Activated CD4-positive, alpha-beta T cell treated with anti-CD3 and anti-CD28 coated beads, Interleukin-2, amount 10 ng/mL, durations not matched to agents 24 days and 14 days (primary cell): ENCODE measurements around the gene ZNF653. TPM values are rescaled to one million over a fixed set of nuclear protein-coding genes. Genes with fewer than 3 reads are reported as not detected.
"Not testable (repeated sequence)": the region's sequence is repeated elsewhere in the genome, so short reads cannot be mapped to it uniquely, and the experiment has no call there.

Source experiments
- DNase-seq: peaks from one replicate; pipeline ENCODE4 v3.0.0; 2022
- H3K27ac Mint-ChIP-seq: one replicate; pipeline ENCODE4 v1.8.0; 2022; ENCODE audit warnings: mild to moderate bottlenecking, mixed read lengths
- H3K27me3 Mint-ChIP-seq: one replicate; pipeline ENCODE4 v1.8.0; 2022; ENCODE audit warnings: mixed read lengths
- H3K36me3 Mint-ChIP-seq: one replicate; pipeline ENCODE4 v1.8.0; 2022; ENCODE audit warnings: low read depth, mild to moderate bottlenecking, mixed read lengths
- H3K4me1 Mint-ChIP-seq: one replicate; pipeline ENCODE4 v1.8.0; 2021; ENCODE audit warnings: mixed read lengths
- H3K4me3 Mint-ChIP-seq: one replicate; pipeline ENCODE4 v1.8.0; 2022; ENCODE audit warnings: mild to moderate bottlenecking, moderate library complexity, mixed read lengths
- H3K9me3 Mint-ChIP-seq: one replicate; pipeline ENCODE4 v1.8.0; 2021; ENCODE audit warnings: mixed read lengths
- intact Hi-C: fragments of 100-400 bp; cut with micrococcal nuclease; formaldehyde crosslinking; loops from one replicate; pipeline ENCODE4 v1.15.1; 2023
- total RNA-seq: library from RNA; stranded (reverse); gene quantifications from 2 replicates; pipeline ENCODE4 v1.2.3, GENCODE V29; 2022

ZNF653 gene
- total RNA-seq, 1 donor from 2014 or later: 21.6 TPM

GRCh38 chr19:11463391-11463790 lies 42.2 kb downstream of the ZNF653 start:
- Mint-ChIP-seq H3K27me3 (peaks cover 3% of the 10 kb centered on the region), H3K9me3 (no peaks in the 10 kb centered on the region), H3K4me3 (no peak overlapping the region), H3K36me3 (no peaks in the 10 kb centered on the region), H3K4me1 (no peaks in the 10 kb centered on the region), H3K27ac (no peak overlapping the region)
- intact Hi-C loops: no loop called here
- no peak for DNase-seq

- no peak overlapping the region for H3K27ac Mint-ChIP-seq
- no peaks in the 10 kb centered on the region for H3K4me1 Mint-ChIP-seq
Measured at GRCh38 chr19:11461453-11461852, 44.2 kb downstream of the ZNF653 start.

GRCh38 chr19:11460207-11460606 lies 45.4 kb downstream of the ZNF653 start:
- Mint-ChIP-seq H3K4me1 (no peaks in the 10 kb centered on the region), H3K9me3 (no peaks in the 10 kb centered on the region), H3K27ac (no peak overlapping the region), H3K4me3 (no peak overlapping the region), H3K36me3 (no peaks in the 10 kb centered on the region), H3K27me3 (peaks cover 3% of the 10 kb centered on the region)
- DNase-seq: no peak
- intact Hi-C loops: no loop called here

More at GRCh38 chr19:11461453-11461852, 44.2 kb downstream of the ZNF653 start:
- Mint-ChIP-seq H3K27me3 (peaks cover 3% of the 10 kb centered on the region), H3K9me3 (no peaks in the 10 kb centered on the region), H3K4me3 (no peak overlapping the region), H3K36me3 (no peaks in the 10 kb centered on the region)
- intact Hi-C loops: no loop called here
- no peak for DNase-seq

- DNase-seq, H3K4me3 Mint-ChIP-seq, H3K36me3 Mint-ChIP-seq, H3K27me3 Mint-ChIP-seq, H3K4me1 Mint-ChIP-seq, intact Hi-C loops, H3K27ac Mint-ChIP-seq, H3K9me3 Mint-ChIP-seq: not testable (repeated sequence)
Measured at GRCh38 chr19:11458912-11459311, 46.7 kb downstream of the ZNF653 start.

- no peak overlapping the region for H3K4me3 Mint-ChIP-seq
- H3K27ac Mint-ChIP-seq: no peak overlapping the region
- peaks cover under 1% of the 10 kb centered on the region for H3K4me1 Mint-ChIP-seq
Measured at GRCh38 chr19:11458236-11458900, 47.3 kb downstream of the ZNF653 start.

GRCh38 chr19:11457831-11458230 lies 47.8 kb downstream of the ZNF653 start:
- peaks cover 2% of the 10 kb centered on the region for H3K4me1 Mint-ChIP-seq
- H3K36me3 Mint-ChIP-seq: no peaks in the 10 kb centered on the region
- no peak for DNase-seq
- H3K27ac Mint-ChIP-seq: no peak overlapping the region
- no peak overlapping the region for H3K4me3 Mint-ChIP-seq
- peaks cover 3% of the 10 kb centered on the region for H3K27me3 Mint-ChIP-seq
- intact Hi-C loops: no loop called here
- no peaks in the 10 kb centered on the region for H3K9me3 Mint-ChIP-seq

More at GRCh38 chr19:11458236-11458900, 47.3 kb downstream of the ZNF653 start:
- intact Hi-C loops: no loop called here
- Mint-ChIP-seq H3K36me3 (no peaks in the 10 kb centered on the region), H3K9me3 (no peaks in the 10 kb centered on the region), H3K27me3 (peaks cover 3% of the 10 kb centered on the region)
- DNase-seq: no peak

- Mint-ChIP-seq H3K36me3 (no peaks in the 10 kb centered on the region), H3K4me1 (peaks cover 2% of the 10 kb centered on the region), H3K27ac (no peak overlapping the region), H3K27me3 (peaks cover 3% of the 10 kb centered on the region), H3K9me3 (no peaks in the 10 kb centered on the region), H3K4me3 (no peak overlapping the region)
- no peak for DNase-seq
- intact Hi-C loops: no loop called here
Measured at GRCh38 chr19:11457115-11457514, 48.5 kb downstream of the ZNF653 start.

- Mint-ChIP-seq H3K9me3 (no peaks in the 10 kb centered on the region), H3K27ac (no peak overlapping the region), H3K4me1 (peaks cover 2% of the 10 kb centered on the region), H3K36me3 (no peaks in the 10 kb centered on the region), H3K27me3 (peaks cover 3% of the 10 kb centered on the region), H3K4me3 (no peak overlapping the region)
- no peak for DNase-seq
- intact Hi-C loops: no loop called here
Measured at GRCh38 chr19:11456659-11457058, 49.0 kb downstream of the ZNF653 start.

- H3K27me3 Mint-ChIP-seq, intact Hi-C loops, DNase-seq, H3K4me3 Mint-ChIP-seq, H3K4me1 Mint-ChIP-seq, H3K27ac Mint-ChIP-seq, H3K36me3 Mint-ChIP-seq, H3K9me3 Mint-ChIP-seq: not testable (repeated sequence)
Measured at GRCh38 chr19:11455233-11455554, 50.4 kb downstream of the ZNF653 start.

- H3K4me3 Mint-ChIP-seq: no peak overlapping the region
- intact Hi-C loops: no loop called here
- no peaks in the 10 kb centered on the region for H3K27me3 Mint-ChIP-seq
Measured at GRCh38 chr19:11453468-11454341, 51.9 kb downstream of the ZNF653 start.

GRCh38 chr19:11452620-11453310 lies 52.9 kb downstream of the ZNF653 start:
- Mint-ChIP-seq H3K9me3 (no peaks in the 10 kb centered on the region), H3K36me3 (peaks cover 13% of the 10 kb centered on the region), H3K4me3 (no peak overlapping the region), H3K27me3 (no peaks in the 10 kb centered on the region), H3K27ac (no peak overlapping the region), H3K4me1 (peaks cover 2% of the 10 kb centered on the region)
- intact Hi-C loops: no loop called here
- DNase-seq: no peak

More at GRCh38 chr19:11453468-11454341, 51.9 kb downstream of the ZNF653 start:
- peaks cover 2% of the 10 kb centered on the region for H3K4me1 Mint-ChIP-seq
- peak; percentile 70 for DNase-seq
- H3K9me3 Mint-ChIP-seq: no peaks in the 10 kb centered on the region
- H3K36me3 Mint-ChIP-seq: peaks cover 11% of the 10 kb centered on the region
- H3K27ac Mint-ChIP-seq: no peak overlapping the region

GRCh38 chr19:11451871-11452619 lies 53.6 kb downstream of the ZNF653 start:
- Mint-ChIP-seq H3K4me3 (no peak overlapping the region), H3K27ac (no peak overlapping the region), H3K36me3 (peaks cover 13% of the 10 kb centered on the region), H3K4me1 (peaks cover 2% of the 10 kb centered on the region), H3K27me3 (no peaks in the 10 kb centered on the region), H3K9me3 (no peaks in the 10 kb centered on the region)
- intact Hi-C loops: no loop called here
- no peak for DNase-seq

GRCh38 chr19:11451327-11451870 lies 54.2 kb downstream of the ZNF653 start:
- no peak overlapping the region for H3K27ac Mint-ChIP-seq
- no peaks in the 10 kb centered on the region for H3K9me3 Mint-ChIP-seq
- H3K4me1 Mint-ChIP-seq: peaks cover 2% of the 10 kb centered on the region
- H3K4me3 Mint-ChIP-seq: no peak overlapping the region
- no peaks in the 10 kb centered on the region for H3K27me3 Mint-ChIP-seq
- peaks cover 15% of the 10 kb centered on the region for H3K36me3 Mint-ChIP-seq
- no peak for DNase-seq
- intact Hi-C loops: no loop called here
